ENCODE results near the gene EVX2.

The EVX2 gene

DNA sequence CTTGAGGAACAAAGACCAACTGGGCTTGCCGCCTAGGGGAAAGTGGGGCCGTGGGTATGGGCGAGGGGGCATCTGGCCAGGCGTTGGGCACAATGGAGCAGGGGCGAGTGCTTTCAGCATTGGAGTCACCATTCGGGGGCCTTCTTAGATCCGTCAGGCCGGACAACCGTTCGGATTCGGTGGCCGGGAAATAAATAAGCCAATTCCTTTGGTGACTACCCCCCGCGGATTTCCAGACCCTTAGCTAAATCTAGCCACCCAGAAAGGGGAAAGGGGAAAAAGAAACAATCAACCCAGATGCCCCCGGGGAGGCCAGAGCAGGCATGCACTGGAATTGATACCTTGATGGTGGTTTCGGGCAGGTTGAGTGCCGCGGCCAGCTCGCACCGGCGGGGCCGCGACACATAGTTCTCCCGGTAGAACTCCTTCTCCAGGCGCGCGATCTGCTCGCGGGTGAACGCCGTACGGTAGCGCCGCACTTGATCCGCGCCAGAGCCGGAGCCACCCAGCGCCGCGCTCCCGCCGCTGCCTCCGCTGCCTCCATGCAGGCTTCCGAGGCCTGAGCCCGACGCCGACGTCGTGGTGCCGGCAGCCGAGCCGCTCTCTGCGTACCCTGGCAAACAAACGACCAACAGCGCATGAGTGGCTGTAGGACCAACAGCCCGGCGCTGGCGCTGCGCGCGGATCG lies 1.8 kb downstream of the EVX2 start:
- DNase-seq: no peak

DNA sequence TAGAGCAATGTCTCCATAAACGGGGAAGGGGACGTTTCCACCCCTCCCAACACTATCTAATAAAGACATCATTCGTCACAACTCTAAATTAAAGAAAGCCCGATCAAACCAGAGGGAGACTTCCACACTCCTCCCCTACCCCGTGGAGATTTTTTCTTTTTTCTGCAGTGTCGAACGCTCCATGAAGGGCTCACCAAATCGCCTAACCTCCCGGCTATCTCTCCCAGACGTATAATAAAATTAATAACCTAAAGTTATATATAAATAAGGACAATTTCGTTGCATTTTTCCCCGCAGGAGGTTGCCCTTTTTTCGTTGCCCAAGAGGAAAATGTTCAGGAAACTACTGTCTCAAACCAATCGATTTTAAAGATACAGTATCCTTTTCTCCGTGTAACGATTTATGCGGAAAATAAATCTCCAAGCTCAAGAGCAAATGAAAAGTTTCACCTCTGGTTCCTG lies 2.4 kb downstream of the EVX2 start:
- DNase-seq: no peak

DNA sequence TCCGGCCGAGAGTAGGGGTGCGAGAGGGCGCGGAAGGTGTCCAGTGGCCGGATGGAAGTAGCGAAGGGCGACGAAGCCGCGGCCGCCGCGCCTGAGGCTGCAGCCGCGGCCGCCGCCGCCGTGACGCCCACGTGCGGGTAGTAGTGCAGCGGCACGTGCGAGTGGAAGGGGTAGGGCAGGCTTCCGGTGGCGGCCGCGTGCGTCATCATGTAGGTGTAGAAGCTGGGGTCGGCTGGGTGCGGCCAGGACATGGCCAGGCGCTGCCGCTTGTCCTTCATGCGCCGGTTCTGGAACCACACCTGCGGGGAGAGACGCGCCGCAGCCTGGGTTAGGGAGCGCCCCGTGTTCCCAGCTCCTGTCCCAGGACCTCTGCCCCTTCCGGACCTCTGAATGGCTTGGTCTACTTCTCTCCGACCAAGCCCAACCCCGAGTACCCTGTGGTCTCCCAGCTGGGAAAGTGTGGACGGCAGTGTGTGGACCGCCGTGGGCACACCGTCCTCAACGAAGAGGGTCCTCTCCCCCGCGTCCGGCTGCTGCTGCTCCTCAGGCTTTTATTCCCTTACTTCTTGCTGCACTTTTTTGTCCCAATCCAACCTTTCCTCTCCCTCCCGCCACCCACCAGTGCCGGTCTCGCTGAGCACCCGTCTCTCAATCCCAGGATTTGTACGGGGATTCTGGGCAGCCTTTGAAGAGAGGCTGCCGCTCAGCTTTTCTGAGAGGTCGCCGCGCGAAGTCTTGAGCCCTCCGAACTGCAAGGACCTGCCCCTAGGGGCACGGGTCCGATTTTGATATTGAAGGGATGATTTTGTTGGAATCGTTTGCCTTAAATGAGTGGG lies 3.0 kb downstream of the EVX2 start:
- DNase-seq: no peak

DNA sequence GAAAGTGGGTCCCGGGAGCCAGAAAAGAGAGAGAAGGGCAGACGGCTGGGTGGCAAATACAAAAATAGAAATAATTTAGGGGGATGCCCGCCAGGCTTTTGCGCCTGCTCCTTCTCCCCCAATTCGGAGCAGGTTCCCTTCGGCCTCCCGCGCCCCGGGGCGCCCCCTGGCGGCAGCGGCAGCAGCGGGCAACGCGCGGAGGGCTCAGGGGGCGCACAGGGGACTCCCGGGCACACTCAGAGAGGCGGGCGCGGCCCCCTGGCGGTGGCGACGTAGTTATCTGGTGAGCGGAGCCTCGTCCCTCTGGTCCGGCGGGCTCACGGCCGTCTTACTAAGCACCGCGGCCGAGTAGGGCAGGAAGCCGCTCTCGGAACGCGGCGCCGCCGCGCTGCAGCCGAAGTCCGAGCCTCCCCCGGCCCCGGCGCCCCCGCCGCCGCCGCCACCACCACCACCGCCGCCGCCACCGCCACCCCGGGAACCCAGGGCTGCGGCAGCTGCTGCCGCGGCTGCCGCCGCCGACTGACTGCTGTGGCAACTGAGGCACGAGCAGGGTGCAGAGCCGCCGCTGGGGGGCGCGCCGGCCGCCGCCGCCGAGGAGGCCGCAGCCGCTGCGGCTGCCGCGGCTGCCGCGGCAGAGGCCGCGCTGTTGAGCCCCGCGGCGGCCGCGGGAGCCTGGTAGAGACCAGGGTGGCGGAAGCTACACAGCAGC lies 3.8 kb downstream of the EVX2 start:
- no peak for DNase-seq

DNA sequence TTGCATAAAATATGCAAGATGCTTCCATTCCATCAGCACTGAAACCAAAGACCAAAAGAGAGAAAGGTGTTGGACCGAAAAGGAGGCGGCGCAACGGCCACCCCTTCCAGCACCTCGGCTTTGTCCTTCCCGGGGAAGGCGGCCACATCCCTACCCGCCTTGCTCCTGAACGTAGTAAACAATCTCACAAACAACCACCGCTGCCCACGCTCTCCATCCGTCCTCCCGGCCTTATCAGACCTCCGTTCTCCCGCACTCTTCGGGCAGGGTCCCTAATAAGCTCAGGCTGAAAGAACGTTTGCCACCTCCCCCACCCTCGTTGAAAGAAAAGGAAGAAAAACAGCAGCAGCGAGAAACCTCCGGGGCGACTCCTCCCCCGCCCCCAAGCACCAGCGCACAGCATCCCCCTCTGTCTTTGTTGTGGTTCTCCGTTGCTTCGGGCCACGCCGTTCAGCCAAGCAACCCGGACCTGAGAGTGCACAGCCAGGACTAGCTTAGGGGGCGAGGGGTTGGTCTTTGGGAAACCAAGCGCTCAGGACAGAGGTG lies 4.4 kb downstream of the EVX2 start:
- DNase-seq: no peak

DNA sequence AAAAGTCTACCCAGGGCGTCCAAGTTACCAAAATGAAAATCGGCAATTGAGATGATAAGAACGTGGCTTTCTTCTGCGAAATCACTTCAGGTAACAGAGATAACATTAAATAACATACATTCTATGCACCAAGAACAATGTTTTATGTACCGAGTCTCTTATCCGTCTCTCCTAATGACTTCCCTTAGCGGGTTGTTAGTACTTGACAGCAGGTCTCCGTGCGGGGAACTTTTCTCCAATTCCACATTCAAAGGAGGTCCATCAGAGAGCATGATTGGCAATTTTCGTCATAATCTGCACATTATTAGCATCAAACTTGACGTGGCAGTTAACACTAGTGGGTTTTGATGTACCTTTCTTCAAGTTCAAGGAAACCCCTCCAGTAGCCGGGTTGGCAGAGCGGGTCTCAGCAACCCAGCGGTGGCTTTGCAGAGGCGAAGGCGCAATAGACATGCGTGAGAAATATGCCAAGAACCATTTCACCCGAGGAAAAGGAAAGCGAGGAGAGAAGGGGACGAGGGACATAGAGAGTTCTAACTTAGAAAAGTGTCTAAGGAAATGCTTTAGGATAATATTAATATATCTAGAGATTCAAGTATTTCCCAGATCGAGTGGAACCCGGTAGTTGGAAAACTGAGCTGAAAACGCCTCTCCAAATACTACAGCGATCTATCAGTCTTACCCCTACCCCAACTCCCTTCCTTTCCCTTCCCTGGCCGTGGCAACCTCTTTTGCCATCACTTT lies 5.0 kb downstream of the EVX2 start:
- DNase-seq: no peak

DNA sequence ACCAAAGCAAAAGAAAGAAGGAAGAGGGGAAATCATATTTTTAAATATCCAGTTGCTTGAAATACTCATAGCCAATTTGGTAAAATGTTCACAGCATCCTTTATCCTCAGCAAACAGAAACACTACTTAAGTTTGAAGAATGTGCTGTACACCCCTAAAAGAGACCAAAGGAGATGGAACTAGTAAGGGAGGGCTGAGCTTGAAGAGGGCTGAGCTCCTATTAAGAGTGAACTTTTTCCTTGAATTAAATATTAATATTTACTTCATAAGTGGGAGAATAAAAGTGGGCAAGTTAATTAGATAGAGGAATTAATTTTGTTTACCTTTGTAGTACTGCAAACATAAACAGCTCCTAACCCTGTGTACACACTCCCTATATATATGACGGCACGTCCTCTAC lies 7.0 kb downstream of the EVX2 start:
- no peak for DNase-seq

DNA sequence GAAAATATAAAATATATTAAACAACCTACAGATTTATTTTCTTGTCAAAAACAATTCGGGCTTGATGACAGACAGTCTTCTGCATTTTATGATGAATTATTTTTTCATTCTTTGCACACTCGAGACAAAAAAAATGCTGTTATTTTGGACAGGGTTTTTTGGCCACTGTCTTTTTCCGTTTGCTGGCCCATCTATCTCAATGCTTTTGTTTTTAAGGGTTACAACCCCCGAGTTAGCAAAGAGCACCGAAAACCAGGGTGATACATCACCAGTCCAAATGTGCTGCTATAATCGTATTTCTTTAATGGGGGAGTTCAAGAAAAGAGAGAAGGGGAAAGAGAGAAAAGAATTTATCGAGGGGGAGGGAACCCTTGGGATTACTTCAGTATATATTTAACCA lies 7.7 kb downstream of the EVX2 start:
- no peak for DNase-seq

DNA sequence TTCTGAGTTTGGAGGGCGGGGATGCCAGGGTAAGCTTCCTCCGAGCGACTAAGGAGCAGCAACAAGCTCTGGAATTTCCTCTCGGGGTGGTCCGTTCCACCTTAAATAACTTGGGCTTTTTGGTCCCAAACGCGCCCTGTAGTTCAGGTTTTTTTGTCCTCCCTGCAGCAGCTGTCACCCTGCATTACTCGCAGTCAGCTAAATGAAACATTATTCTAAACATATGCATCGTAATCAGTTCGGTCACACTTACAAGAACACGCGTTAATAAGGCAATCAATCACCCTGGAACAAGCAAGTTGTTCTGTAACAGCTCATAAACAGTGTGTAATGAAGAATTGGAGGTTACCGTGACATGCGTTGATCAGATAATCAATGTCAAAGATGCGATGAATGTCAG lies 8.3 kb downstream of the EVX2 start:
- no peak for DNase-seq

DNA sequence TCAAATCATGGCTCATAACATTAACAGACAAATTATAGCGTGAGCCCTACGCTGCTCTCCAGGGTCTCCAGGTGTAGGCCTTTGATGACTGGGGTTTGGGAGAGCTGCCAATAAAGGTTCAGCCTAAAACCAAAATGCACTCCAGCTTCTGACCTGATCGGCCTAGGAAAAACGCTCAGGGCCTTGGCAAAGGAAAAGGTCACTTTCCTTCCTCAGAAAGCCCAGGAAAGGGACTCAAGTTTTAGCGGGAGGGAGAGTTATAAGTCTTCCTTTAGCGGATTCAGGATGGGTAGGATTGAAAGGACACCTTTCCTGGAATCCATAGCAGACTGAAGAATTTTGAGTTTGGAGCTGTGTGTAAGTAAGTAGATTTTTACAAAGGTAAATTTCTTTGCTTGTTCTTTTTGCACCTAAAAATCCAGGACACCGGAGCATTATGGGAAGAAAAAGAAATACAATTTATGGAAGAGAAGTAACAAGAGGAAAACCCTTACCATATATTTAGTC lies 8.8 kb downstream of the EVX2 start:
- DNase-seq: no peak

DNA sequence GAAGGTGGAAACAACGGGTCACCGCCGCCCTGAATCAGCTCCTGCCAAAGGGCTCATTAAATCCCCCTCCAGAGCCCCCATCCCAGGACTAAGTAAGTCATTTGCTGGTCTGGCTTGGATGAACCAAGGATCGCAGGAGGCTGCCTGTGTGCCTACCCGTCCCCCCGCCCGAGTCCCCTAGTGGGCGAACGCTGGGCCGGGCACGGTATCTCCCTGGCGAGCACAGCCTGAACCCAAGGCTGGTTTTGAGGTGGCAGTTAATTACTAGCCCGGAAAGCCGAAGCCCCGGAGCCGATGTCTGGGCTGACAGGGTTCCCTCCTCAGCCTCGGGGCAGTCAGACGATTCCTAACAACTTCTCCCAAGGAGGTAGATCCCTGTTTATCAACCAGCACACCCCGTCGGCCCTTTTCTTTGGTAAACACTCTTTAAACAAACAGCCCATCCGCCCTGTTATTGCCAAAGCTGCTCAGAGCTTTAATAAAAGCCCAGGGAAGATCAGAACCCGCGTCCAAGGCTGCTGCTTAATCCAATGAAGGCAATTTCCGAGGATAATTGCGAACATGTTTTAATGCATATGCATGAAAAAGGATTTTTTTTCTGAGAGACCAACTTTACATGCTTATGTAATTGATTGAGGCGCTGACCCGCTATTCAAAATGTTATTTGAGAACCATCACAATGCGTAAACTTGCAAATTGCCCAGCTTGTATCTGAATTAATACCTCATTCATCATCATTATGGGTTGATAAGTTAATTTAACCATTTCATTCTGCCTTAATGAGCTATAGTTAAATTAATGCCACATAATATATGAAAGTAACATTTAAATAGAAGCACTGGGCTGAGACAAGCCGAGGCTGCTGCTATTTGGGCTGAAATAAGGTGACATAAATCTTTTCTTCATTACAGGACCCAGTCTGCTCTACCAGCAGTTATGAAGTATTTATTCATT lies 10.5 kb downstream of the EVX2 start:
- DNase-seq: no peak

DNA sequence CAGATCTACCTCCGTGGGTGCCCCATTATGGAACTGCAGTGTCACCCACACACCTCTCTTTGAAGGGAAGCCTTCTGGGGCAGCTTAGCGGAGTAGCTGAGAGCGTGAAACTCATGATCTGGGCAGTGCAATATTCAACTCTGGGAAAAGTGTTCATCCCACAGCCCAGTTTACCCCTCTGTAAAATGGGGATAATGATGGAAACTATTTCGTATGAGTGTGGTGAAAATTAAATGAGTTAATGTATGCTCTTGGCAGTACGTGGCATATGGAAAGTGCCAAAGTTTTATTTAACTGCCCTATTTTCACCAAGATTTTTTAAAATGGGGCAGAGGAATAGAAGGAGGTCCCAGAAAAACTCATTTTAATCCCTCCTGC lies 11.5 kb downstream of the EVX2 start:
- DNase-seq: no peak

DNA sequence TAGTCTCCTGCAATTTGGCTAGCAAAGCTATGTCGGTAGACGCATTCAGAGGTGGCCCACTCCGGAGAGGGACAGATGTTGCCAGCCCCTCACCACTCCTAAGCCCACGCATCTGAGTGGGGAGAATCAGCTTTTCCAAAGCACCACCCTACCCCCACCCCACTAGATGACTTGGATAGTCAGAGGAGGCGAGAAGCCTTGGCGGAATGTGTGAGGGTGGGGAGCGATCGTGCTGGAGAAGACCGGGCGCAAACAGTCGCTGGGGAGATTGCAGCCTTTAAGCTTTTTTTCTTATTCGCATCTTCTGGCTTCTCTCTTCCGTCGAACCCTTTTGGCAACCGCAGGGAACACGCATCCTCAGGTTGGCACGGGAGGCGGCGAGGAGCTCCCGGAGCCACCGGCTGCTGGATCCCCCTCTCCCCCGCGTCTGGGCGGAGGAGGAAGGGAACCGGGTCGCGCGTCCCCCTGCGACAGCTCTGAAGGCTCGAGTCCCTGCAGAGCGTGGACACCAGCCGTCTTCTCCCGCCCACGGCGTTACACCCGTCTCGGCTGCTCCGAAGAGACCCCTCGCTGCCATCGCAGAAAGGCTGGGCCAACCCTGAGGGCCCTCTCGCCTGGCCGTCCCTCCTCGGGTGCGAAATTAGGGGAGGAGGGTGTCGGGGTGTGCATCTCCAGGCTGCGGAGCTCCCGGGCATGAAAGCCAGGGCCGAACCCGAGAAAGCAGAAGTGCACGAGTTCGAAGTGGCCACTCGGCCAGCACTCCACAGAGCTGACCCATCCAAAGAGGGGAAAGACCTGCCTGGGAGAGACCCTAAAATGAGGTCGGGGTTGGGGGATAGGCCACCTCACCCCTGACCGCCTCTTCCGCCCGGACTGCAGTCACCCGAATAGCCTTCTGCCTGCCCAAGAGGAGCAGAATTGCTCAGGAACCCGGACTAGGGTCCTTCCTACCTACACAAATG lies 12.2 kb downstream of the EVX2 start:
- DNase-seq: no peak

DNA sequence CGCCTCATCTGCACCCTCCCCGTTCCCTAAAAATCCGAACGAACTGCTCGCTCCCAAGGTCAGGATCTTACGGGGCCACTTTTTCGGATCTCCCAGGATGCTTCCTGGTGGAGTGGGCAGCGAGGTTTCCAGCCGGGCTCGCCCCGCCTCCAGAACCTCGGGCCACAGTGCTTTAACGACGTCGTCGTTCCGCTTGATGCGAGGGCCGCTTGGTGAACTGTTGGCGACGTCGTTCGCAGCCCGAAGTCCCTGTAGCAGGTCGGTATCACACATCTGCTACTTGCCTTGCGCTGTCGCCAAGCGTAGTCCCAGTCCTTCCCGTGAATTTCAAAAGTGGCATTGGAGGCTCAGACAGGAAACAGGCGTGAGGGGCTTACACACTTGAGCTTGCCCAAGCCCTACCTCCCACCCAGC lies 15.3 kb downstream of the EVX2 start:
- no peak for DNase-seq

DNA sequence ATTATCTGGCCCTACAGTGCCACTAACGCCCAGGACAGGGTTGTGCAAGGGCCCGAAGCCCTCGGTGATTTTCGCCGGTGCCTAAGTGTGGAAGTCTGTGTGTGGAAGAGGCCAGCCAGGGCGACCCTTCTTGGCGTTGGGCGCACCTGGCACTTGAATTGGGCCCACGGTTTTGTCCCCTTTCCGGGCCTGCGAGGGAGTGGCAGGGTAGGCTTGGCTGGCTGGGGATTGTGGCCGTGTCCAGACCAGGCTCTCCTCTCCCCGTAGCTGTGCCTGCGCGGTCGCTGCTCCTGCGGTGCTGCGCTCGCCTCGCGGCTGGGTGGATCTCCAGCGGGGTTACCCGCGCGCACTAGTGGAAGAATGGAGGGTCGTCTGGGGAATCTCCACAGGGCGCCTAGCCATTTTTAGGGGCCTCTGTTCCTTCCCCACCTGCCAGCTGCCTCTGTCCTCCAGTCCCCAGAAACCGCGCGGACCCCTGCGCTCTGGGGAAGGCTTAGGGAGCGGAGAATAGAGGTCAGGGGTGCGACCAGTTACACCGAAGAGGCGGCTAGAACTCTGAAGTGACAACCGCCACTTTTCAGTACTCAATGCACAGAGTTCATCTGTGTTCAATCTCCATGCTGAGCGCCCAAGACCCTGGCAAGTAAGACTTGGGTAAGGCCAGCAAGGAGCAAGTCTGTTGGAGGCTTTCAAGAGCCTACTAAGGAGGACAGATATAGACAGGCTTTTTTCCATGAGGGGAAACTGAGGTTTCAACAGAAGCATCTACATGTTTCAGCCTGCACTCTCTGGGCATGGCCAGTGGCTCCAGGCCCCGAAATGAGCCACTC lies 16.0 kb downstream of the EVX2 start:
- no peak for DNase-seq

DNA sequence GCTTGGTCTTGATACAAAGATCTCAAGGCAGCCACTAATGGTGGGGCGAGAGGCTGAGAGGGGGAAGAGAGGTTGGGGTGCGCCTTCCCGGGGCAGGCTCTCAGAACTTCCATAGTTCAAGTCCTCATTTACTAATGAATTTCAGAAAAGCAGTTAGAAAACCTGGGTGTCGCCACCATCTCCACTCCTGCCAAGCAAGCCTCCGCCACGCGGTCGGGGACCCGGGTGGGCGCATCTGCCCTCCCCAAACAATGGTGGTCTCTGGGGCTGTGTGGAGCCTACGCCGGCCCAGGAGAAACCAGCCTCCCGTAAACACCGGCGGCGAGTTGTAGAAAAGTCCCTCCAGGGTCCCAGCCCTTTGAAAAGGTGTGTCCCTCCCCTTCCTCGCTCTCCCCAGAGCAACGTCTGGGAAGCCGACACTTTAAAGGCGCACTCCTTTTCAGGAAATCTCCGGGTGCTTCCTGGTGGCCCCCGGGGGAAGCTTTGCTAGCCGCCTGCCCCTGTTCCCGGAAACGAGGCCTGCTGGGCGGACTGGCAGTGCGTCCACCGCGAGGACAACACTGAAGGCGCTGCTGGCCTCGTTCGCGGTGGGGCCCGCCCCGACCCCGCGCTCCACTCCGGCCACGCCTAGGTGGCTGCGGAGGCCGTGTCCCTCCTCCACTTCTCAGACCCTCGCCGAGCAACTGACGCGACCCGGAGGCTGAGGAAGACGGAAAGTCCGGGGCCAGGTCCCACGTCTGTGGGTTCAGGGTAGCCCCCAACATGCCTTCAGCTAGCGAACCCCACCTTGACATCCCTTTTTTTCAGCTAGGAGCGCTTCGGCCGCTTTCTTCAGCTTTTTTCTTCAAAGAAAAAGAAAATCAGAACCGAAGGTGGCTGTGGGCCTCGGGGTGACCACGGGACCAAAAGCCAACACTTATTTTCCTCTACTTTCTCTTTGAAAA lies 16.8 kb downstream of the EVX2 start:
- no peak for DNase-seq

DNA sequence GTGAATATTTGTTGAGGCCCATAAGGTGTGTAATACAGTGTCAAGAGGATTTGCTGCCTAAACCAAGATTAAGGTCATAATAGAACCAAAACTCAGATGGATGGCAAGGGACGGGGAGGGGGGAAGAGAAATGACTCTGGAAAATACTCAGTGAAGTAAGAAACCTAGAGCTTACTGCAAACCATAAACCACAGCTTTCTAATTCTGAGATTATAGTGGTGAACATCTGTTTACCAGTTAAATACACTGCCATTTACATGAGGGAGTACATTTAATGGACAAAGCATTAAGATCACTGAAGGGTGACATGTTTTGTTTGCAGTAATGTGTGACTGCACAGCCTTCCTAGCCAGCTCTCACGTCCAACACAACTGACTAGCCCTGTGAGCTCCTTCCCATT lies 19.8 kb downstream of the EVX2 start:
- peak in 1 of 5 donors; percentile 21 for DNase-seq

DNA sequence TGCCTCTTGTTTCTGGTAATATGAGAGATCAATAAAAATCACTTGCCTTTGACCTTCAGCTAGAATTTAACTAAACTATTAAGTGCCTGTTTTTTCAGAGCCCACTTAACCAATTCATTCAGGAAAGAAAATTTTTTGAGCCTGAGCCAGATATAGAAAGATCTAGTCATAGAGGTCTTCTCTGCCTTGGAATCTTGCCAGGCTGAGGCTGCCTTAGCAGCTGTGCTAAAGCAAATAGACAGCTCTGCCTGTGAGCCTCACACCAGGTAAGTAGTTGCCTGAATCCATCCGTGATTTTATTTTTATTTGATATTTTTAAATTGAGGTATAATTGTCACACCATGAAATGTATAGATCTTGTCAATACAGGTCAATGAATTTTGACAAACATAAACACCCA lies 27.4 kb downstream of the EVX2 start:
- DNase-seq: no peak
